Measurements from ENCODE around the gene TIAM1.

- TF ChIP-seq CTCF (IDR thresholded peaks at IDR 0.05): no peak
- no peak for TF ChIP-seq REST (IDR thresholded peaks at IDR 0.05; ENCODE audit: insufficient read depth in 1 of 2, low read depth in 2 of 2, low read length in 1 of 2)
- no peak for TF ChIP-seq POLR2AphosphoS5 (IDR thresholded peaks at IDR 0.05; ENCODE audit: low read depth, low read length)
- TF ChIP-seq SIN3A (IDR thresholded peaks at IDR 0.05; ENCODE audit: borderline replicate concordance, insufficient read depth, low read depth, low read length): no peak
Observed at GRCh38 chr21:31310750-31311149, 33.3 kb downstream of the TIAM1 start.
